ENCODE measurements around the gene KIF2A. TPM values are rescaled to one million over a fixed set of nuclear protein-coding genes. Genes with fewer than 3 reads are reported as not detected.

The KIF2A gene
- total and polyA plus RNA-seq, 9 of the 15 experiments (the other 6 are each of a cell fraction or from before 2014, with no cell fraction given), result 42.6 to 126 (median 77.6) TPM

- TF ChIP-seq GMEB1 (CRISPR knock-in tag; IDR thresholded peaks at IDR 0.05) (no peak), RAD21 (CRISPR knock-in tag; conservative IDR thresholded peaks at IDR 0.05 in 1 of 2, IDR thresholded peaks at IDR 0.05 in 1 of 2) (no peak), ZNF511 (CRISPR knock-in tag; IDR thresholded peaks at IDR 0.05) (0 out of 2 replicates have a peak, but pooled peaks have one; percentile 54), SAP30 (IDR thresholded peaks at IDR 0.05; ENCODE audit: borderline replicate concordance, insufficient read depth, low read depth, low read length, poor library complexity, severe bottlenecking) (peak; percentile 1), ZBED1 (IDR thresholded peaks at IDR 0.05) (no peak), PHF20 (IDR thresholded peaks at IDR 0.05; ENCODE audit: partially characterized antibody) (no peak), SIN3B (IDR thresholded peaks at IDR 0.05; ENCODE audit: low read depth) (no peak), HNRNPL (IDR thresholded peaks at IDR 0.05; ENCODE audit: low read depth, low read length) (no peak), ZNF282 (CRISPR knock-in tag; IDR thresholded peaks at IDR 0.05) (no peak), SIN3A (IDR thresholded peaks at IDR 0.05; ENCODE audit: borderline replicate concordance in 2 of 2, control insufficient read depth in 1 of 2, low read depth in 2 of 2, low read length in 2 of 2) (no peak), BCL6 (CRISPR knock-in tag; IDR thresholded peaks at IDR 0.05) (no peak), NFE2 (IDR thresholded peaks at IDR 0.05; ENCODE audit: low read depth) (no peak), RBFOX2 (IDR thresholded peaks at IDR 0.05; ENCODE audit: low read depth, low read length) (peak; percentile 88), HNRNPK (IDR thresholded peaks at IDR 0.05; ENCODE audit: low read depth, low read length, poor library complexity, severe bottlenecking) (peak; percentile 94), NBN (IDR thresholded peaks at IDR 0.05; ENCODE audit: low read depth) (no peak), SAFB (IDR thresholded peaks at IDR 0.05; ENCODE audit: borderline replicate concordance, low read depth, low read length) (0 out of 2 replicates have a peak, but pooled peaks have one; percentile 28), ADNP (tag; IDR thresholded peaks at IDR 0.05) (no peak), ZNF699 (CRISPR knock-in tag; IDR thresholded peaks at IDR 0.05; ENCODE audit: insufficient replicate concordance) (no peak), NFIC (IDR thresholded peaks at IDR 0.05) (0 out of 2 replicates have a peak, but pooled peaks have one; percentile 14), SP2 (IDR thresholded peaks at IDR 0.05; ENCODE audit: extremely low read depth, low read depth, low read length, poor library complexity, severe bottlenecking) (no peak), ZFP91 (CRISPR knock-in tag; IDR thresholded peaks at IDR 0.05) (no peak), MCM5 (IDR thresholded peaks at IDR 0.05; ENCODE audit: low read depth) (no peak), EGR1 (conservative IDR thresholded peaks at IDR 0.05) (peak; percentile 71), TARDBP (IDR thresholded peaks at IDR 0.05) (no peak)
These were observed 403 bp downstream of the KIF2A start (continued) for GRCh38 chr5:62306323-62306895.
